Chondrocyte (in vitro differentiated cells): ENCODE results near the gene ARMC8. TPM values are rescaled to one million over a fixed set of nuclear protein-coding genes. Genes with fewer than 3 reads are reported as not detected.

Experiments
- DNase-seq: peaks from one replicate; pipeline ENCODE4 v3.0.0; 2021; ENCODE audit warnings: mixed read lengths, low spot score
- H3K27ac Mint-ChIP-seq: one replicate; pipeline ENCODE4 v1.8.0; 2021; ENCODE audit warnings: mild to moderate bottlenecking, moderate library complexity, mixed read lengths; ENCODE audit not compliant: unreplicated experiment
- H3K27me3 Mint-ChIP-seq: 2 replicates; pipeline ENCODE4 v1.8.0; 2021; ENCODE audit warnings: low read depth, mixed read lengths
- H3K36me3 Mint-ChIP-seq: 2 replicates; pipeline ENCODE4 v1.8.0; 2021; ENCODE audit warnings: low read depth, mixed read lengths
- H3K4me1 Mint-ChIP-seq: 2 replicates; pipeline ENCODE4 v1.8.0; 2021; ENCODE audit warnings: low read depth, mild to moderate bottlenecking, mixed read lengths
- H3K4me3 Mint-ChIP-seq: one replicate; pipeline ENCODE4 v1.8.0; 2021; ENCODE audit warnings: mild to moderate bottlenecking, moderate library complexity, mixed read lengths; ENCODE audit not compliant: unreplicated experiment
- H3K9me3 Mint-ChIP-seq: 2 replicates; pipeline ENCODE4 v1.8.0; 2021; ENCODE audit warnings: low read depth, mixed read lengths
- CTCF ChIP-seq: fragments of 200-600 bp; sonication (generic); IDR thresholded peaks from 2 replicates; pipeline ENCODE4 v1.5.0; 2021; ENCODE audit warnings: antibody characterized with exemption, mild to moderate bottlenecking, moderate library complexity
- total RNA-seq: library from RNA; stranded (reverse); gene quantifications from 3 replicates; pipeline ENCODE4 v1.2.1, GENCODE V29; 2021

ARMC8 gene
- total RNA-seq, 1 donor from 2014 or later: 34.2 TPM

DNA sequence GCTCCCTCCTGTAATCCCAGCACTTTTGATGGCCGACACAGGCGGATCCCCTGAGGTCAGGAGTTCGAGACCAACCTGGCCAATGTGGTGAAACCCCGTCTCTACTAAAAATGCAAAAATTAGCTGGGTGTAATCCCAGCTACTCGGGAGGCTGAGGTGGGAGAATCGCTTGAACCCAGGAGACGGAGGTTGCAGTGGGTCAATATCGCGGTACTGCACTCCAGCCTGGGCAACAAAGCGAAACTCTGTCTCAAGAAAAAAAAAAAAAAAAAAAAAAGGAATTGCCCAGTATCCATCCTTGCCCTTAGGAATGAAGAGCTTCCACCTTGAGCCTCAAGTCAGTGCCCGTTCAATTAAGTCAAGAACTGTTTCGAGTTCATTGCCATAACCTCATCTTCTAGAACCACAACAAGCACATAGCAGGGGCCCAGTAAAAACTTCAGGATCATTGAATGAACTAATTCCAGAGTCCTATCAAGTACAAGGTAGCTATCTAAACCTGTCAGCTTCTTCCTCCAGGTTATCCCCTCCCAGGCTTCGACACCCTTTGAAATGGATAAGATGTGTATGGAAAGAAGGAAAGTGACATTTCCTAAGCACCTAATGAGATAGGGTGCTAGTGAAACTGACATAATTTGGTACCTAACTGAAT lies 13.2 kb upstream of the ARMC8 start:
- Mint-ChIP-seq H3K36me3 (peaks cover 4% of the 10 kb centered on the region), H3K9me3 (no peaks in the 10 kb centered on the region), H3K4me3 (peak overlapping the region; percentile 95), H3K4me1 (peaks cover 26% of the 10 kb centered on the region), H3K27ac (peak overlapping the region; percentile 93), H3K27me3 (peaks cover 2% of the 10 kb centered on the region)
- no peak for DNase-seq
- no peak for TF ChIP-seq CTCF

- Mint-ChIP-seq H3K36me3 (peaks cover 2% of the 10 kb centered on the region), H3K27me3 (peaks cover 2% of the 10 kb centered on the region), H3K4me1 (peaks cover 26% of the 10 kb centered on the region), H3K9me3 (no peaks in the 10 kb centered on the region), H3K4me3 (peak within 1 kb of the TSS; percentile 95), H3K27ac (peak within 1 kb of the TSS; percentile 93)
- no peak for DNase-seq
- TF ChIP-seq CTCF: no peak
These were observed 12.5 kb upstream of the ARMC8 start, which contains the start of gene DBR1 for GRCh38 chr3:138174421-138175131. DBR1 (minus strand) TSS chr3:138174921; CDS start chr3:138174795, 126 bp downstream.

DNA sequence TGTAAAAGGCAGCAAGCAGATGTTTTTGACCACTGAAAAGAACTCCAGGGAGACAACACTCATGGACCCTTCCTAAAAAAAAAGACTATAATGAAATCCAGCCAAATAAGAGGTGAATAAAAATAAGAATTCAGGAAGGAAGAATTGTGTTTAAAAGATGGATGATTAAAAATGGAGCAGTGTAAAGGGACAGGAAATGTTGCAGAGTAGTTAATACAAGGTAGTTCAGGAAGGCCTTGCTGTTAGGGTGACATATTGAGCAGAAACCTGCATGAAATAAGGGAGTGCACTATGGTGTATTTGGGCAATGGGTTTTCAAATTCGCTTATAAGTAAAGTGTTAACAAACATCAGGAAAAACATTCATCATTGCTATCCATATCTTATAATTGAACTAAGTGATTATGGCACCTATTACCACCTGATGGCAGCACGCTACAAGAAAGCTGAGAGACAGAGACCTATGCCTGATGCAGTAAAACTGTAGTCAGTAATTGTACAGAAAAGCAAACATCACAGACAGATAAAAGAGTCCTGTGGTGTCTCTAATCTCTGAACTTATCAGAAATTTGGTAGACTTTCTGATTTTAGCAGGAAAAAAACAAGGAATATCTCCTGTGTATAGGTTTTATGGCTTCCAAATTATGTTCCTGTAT lies 6.6 kb upstream of the ARMC8 start:
- Mint-ChIP-seq H3K27ac (no peak overlapping the region), H3K9me3 (no peaks in the 10 kb centered on the region), H3K27me3 (peaks cover 6% of the 10 kb centered on the region), H3K36me3 (no peaks in the 10 kb centered on the region), H3K4me3 (no peak overlapping the region), H3K4me1 (no peaks in the 10 kb centered on the region)
- peak; percentile 79 for TF ChIP-seq CTCF
- DNase-seq: no peak

DNA sequence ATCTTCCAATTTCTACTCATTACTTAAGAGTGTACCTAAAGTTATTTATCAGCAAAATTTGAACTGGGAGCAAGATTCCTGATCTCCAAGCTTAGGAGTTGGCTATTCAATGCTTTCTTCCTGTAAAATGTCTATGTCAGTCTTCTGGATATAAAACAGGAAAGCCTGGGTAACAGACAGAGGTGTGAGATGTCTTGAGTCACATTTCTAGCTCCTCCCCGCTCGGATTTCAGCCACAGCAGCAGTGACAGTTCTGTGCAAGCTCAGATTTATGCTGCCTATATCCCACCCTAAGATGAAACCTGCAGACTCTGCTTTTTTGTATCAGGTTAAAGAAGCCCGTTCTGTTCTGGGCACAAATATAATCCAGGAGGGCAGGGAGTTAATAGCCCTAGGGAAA lies 2.1 kb upstream of the ARMC8 start:
- Mint-ChIP-seq H3K4me1 (peaks cover 28% of the 10 kb centered on the region), H3K4me3 (no peak overlapping the region), H3K27me3 (peaks cover 4% of the 10 kb centered on the region), H3K27ac (no peak overlapping the region), H3K9me3 (no peaks in the 10 kb centered on the region), H3K36me3 (peaks cover 4% of the 10 kb centered on the region)
- TF ChIP-seq CTCF: no peak
- DNase-seq: no peak

DNA sequence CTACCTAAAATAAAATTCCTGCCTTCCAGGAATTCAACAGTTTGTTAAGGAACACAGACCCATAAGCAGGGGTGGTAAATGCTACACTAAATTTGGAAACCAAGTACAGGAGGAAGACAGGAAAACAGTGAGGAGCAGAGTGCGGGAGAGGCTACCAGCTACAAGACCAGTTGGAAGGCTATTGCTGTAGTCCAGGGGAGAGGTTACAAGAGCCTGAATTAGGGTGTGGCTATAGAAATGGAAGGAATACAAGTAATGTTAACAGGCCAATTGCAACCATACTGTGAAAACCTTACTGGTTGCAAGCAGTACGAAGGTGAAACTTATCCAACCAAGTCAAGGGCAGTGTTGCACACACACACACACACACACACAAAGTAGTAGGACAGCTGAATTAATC lies 880 bp upstream of the ARMC8 start:
- H3K27ac Mint-ChIP-seq: peak overlapping the region; percentile 33
- H3K36me3 Mint-ChIP-seq: peaks cover 4% of the 10 kb centered on the region
- no peak for DNase-seq
- peaks cover 2% of the 10 kb centered on the region for H3K27me3 Mint-ChIP-seq
- TF ChIP-seq CTCF: no peak
- peak overlapping the region; percentile 92 for H3K4me3 Mint-ChIP-seq
- peaks cover 33% of the 10 kb centered on the region for H3K4me1 Mint-ChIP-seq
- H3K9me3 Mint-ChIP-seq: no peaks in the 10 kb centered on the region
